Spinal cord (tissue), 10 donors: ENCODE data around the gene IMPACT. TPM values are rescaled to one million over a fixed set of nuclear protein-coding genes. Genes with fewer than 3 reads are reported as not detected.
A peak's percentile ranks its signal among the peaks of the same experiment; 100 is the strongest.

Experiments
- DNase-seq, 6 donors: peaks; one replicate each; pipeline versions ENCODE4 v3.0.0 to v3.0.0-alpha.2; 2013 to 2015; ENCODE audit warnings: low spot score in 6 of 6, low read depth in 4 of 6
- H3K27ac ChIP-seq: one replicate; pipeline ENCODE4 v1.5.1; 2013; ENCODE audit warnings: low read depth, low read length, control low read depth
- H3K27me3 ChIP-seq: one replicate; pipeline ENCODE4 v1.6.1; 2013; ENCODE audit warnings: low read length; ENCODE audit not compliant: control insufficient read depth, insufficient read depth
- H3K36me3 ChIP-seq: one replicate; pipeline ENCODE4 v1.6.1; 2013; ENCODE audit warnings: low read length; ENCODE audit not compliant: control insufficient read depth, insufficient read depth
- H3K4me1 ChIP-seq: one replicate; pipeline ENCODE4 v1.6.1; 2013; ENCODE audit warnings: low read length; ENCODE audit not compliant: control insufficient read depth, insufficient read depth
- H3K4me3 ChIP-seq: one replicate; pipeline ENCODE4 v1.5.1; 2013; ENCODE audit warnings: low read depth, low read length, control low read depth
- H3K9me3 ChIP-seq: one replicate; pipeline ENCODE4 v1.6.1; 2013; ENCODE audit warnings: low read length; ENCODE audit not compliant: control insufficient read depth, insufficient read depth
- WGBS: methylation state at CpG from one replicate; pipeline ENCODE4 v1.1.5; 2013; ENCODE audit warnings: missing lambda C conversion rate; ENCODE audit not compliant: insufficient coverage; 5-methylcytosine and 5-hydroxymethylcytosine counted together
- polyA plus RNA-seq, 2 donors: library from polyadenylated mRNA; unstranded; fragments of 120-200 nt; gene quantifications; one replicate each; pipeline ENCODE4 v1.2.1, GENCODE V29; 2013; ENCODE audit not compliant: insufficient read length in 2 of 2
- total RNA-seq, 2 donors: library from RNA; depleted of rRNA in 1 of 2; stranded (reverse); fragments of 120-200 nt in 1 of 2; fragments of >200 nt in 1 of 2; gene quantifications; one replicate each; pipeline versions ENCODE4 v1.2.3 to v1.2.4, GENCODE V29; 2013 to 2014
- donor health status: healthy.

Gene IMPACT
- total and polyA plus RNA-seq, 4 donors = 42.6 to 54.6 (median 49.6) TPM

- Histone ChIP-seq H3K27ac (no peak overlapping the region), H3K4me1 (no peaks in the 10 kb centered on the region), H3K36me3 (peaks cover 19% of the 10 kb centered on the region), H3K4me3 (no peak overlapping the region), H3K27me3 (no peaks in the 10 kb centered on the region), H3K9me3 (no peaks in the 10 kb centered on the region)
- no peak for DNase-seq
- 100% methylated on average over 1 of the region's 2 CpGs for WGBS
Measured at GRCh38 chr18:24443870-24444269, 17.4 kb downstream of the IMPACT start.

GRCh38 chr18:24446453-24446852, 20.0 kb downstream of the IMPACT start:
- Histone ChIP-seq H3K36me3 (peaks cover 16% of the 10 kb centered on the region), H3K4me1 (no peaks in the 10 kb centered on the region), H3K27ac (no peak overlapping the region), H3K4me3 (no peak overlapping the region), H3K9me3 (no peaks in the 10 kb centered on the region), H3K27me3 (no peaks in the 10 kb centered on the region)
- WGBS = no CpG with 5 or more reads among the region's 1 CpG
- DNase-seq = no peak

- no peaks in the 10 kb centered on the region for H3K9me3 ChIP-seq
- DNase-seq = peak in 1 of 6 donors; percentile 32
- no CpG with 5 or more reads among the region's 1 CpG for WGBS
- H3K27ac ChIP-seq = no peak overlapping the region
- no peak overlapping the region for H3K4me3 ChIP-seq
- H3K27me3 ChIP-seq = no peaks in the 10 kb centered on the region
- H3K36me3 ChIP-seq = peaks cover 17% of the 10 kb centered on the region
- H3K4me1 ChIP-seq = no peaks in the 10 kb centered on the region
Measured at GRCh38 chr18:24446953-24447538, 20.6 kb downstream of the IMPACT start.

GRCh38 chr18:24447961-24448360, 21.5 kb downstream of the IMPACT start:
- no CpG with 5 or more reads among the region's 1 CpG for WGBS
- Histone ChIP-seq H3K36me3 (peaks cover 17% of the 10 kb centered on the region), H3K27me3 (no peaks in the 10 kb centered on the region), H3K4me3 (no peak overlapping the region), H3K27ac (no peak overlapping the region), H3K4me1 (no peaks in the 10 kb centered on the region), H3K9me3 (no peaks in the 10 kb centered on the region)
- DNase-seq = no peak

- Histone ChIP-seq H3K4me3 (no peak overlapping the region), H3K27me3 (no peaks in the 10 kb centered on the region), H3K9me3 (no peaks in the 10 kb centered on the region), H3K27ac (no peak overlapping the region), H3K36me3 (peaks cover 2% of the 10 kb centered on the region), H3K4me1 (no peaks in the 10 kb centered on the region)
- WGBS = no CpG with 5 or more reads among the region's 4 CpGs
- no peak for DNase-seq
Measured at GRCh38 chr18:24456549-24456948, 30.1 kb downstream of the IMPACT start.

- Histone ChIP-seq H3K4me3 (no peak overlapping the region), H3K36me3 (no peaks in the 10 kb centered on the region), H3K9me3 (no peaks in the 10 kb centered on the region), H3K4me1 (no peaks in the 10 kb centered on the region), H3K27ac (no peak overlapping the region), H3K27me3 (no peaks in the 10 kb centered on the region)
- WGBS = 100% methylated on average over 2 of the region's 4 CpGs
- DNase-seq = no peak
Measured at GRCh38 chr18:24459772-24460171, 33.3 kb downstream of the IMPACT start.

- Histone ChIP-seq H3K4me1 (no peaks in the 10 kb centered on the region), H3K27me3 (no peaks in the 10 kb centered on the region), H3K4me3 (no peak within 1 kb of the TSS), H3K36me3 (no peaks in the 10 kb centered on the region), H3K27ac (no peak within 1 kb of the TSS), H3K9me3 (no peaks in the 10 kb centered on the region)
- WGBS = no CpG with 5 or more reads among the region's 1 CpG
- no peak for DNase-seq
Measured at GRCh38 chr18:24460388-24460787, 33.9 kb downstream of the IMPACT start, which contains the start of gene HRH4. Gene HRH4 (plus strand): TSS chr18:24460637. CDS start chr18:24460729, 92 bp downstream.

- Histone ChIP-seq H3K27ac (no peak overlapping the region), H3K9me3 (no peaks in the 10 kb centered on the region), H3K36me3 (no peaks in the 10 kb centered on the region), H3K4me3 (no peak overlapping the region), H3K4me1 (no peaks in the 10 kb centered on the region), H3K27me3 (no peaks in the 10 kb centered on the region)
- WGBS = 99% methylated on average over 8 of the region's 8 CpGs
- DNase-seq = no peak
Measured at GRCh38 chr18:24461996-24462395, 35.5 kb downstream of the IMPACT start.

GRCh38 chr18:24462838-24463775, 36.6 kb downstream of the IMPACT start:
- H3K27ac ChIP-seq = no peak overlapping the region

More at GRCh38 chr18:24462838-24463775, 36.6 kb downstream of the IMPACT start:
- peak in 2 of 6 donors; percentile 5 to 34 for DNase-seq
- 32% methylated on average over 3 of the region's 5 CpGs for WGBS
- no peak overlapping the region for H3K4me3 ChIP-seq
- H3K4me1 ChIP-seq = no peaks in the 10 kb centered on the region
- H3K36me3 ChIP-seq = no peaks in the 10 kb centered on the region
- no peaks in the 10 kb centered on the region for H3K27me3 ChIP-seq
- H3K9me3 ChIP-seq = no peaks in the 10 kb centered on the region
